HG03521 (cell line): Measurements from ENCODE around the gene FAP.

Source experiments
- ATAC-seq: cut with Tn5 transposase; IDR thresholded peaks from one replicate; pipeline ENCODE4 v1.9.1; 2021; ENCODE audit warnings: mild to moderate bottlenecking, moderate library complexity; ENCODE audit not compliant: unreplicated experiment

FAP gene

GRCh38 chr2:162188451-162188850, 54.8 kb downstream of the FAP start:
- ATAC-seq = no peak

DNA sequence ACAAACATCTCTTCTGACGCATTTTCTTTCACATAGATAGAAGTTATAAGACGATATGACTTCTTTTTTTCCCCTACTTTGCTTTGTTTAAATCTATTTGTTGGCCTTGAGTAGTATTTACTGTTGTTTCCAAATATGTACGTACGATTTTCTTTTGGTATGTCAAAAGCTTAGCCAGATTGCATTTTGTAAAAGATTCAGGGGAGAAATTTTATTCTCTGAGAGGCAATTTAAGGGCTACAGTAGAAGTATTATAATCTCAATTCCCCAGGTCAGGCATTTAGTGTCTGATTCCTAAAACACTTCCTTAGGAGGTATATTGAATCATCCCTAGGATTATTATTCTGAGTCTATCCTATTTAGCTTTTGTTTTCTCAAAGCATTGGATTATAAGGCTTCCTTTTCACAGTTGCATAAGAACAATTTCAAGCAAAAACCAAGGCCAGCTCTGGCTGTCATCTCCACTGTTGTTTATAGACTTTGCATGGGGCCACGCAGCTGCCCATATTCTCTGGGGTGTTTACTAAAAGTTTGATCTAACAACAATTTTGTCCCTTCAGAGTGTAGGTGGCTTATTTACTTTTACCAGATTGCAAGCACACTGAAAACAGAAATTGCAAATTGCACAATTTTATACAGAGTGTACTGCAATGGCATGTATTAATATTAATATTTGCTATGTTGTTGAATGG, 57.6 kb downstream of the FAP start:
- ATAC-seq = no peak

- ATAC-seq = no peak
Observed at GRCh38 chr2:162184821-162185450, 58.3 kb downstream of the FAP start.

DNA sequence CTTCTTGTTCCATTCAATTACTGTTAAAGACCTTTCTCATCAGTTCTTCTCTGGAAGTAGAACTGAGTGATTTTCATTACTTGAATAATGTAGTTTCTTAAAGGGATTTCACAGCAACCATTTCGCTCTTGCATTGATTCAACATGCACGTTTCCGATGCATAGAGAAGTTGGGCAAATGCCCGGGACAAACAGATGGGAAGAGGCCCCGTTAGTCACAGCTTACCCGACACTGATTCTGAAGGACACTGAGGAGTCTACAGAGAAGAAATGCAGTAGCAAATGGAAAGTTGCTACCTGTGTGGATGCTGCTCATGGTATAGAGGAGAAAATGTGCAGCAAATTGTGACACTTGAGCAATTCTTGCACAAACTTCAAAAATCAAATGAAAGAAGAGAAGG, 58.9 kb downstream of the FAP start:
- no peak for ATAC-seq

- no peak for ATAC-seq
Observed at GRCh38 chr2:162182395-162182794, 60.9 kb downstream of the FAP start.

GRCh38 chr2:162177301-162177700, 65.9 kb downstream of the FAP start:
- no peak for ATAC-seq

- ATAC-seq = no peak
Observed at GRCh38 chr2:162175714-162176113, 67.5 kb downstream of the FAP start.

DNA sequence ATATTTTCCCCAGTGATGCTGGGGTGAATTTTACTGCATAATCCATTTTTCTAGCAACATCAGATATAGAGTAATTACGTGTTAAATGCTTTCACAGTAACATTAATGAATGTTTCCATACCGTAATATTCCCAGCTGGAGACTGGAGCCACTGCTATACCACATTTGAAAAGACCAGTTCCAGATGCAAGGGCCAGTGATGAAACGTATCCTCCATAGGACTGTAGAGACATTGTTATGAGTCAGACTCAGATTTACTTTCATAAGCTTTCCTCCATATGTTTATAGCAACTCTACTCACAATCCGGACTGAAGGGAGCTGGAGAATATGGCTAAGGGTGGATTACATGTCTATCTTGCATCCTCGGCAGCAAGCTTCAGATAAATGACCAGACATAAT, 68.5 kb downstream of the FAP start:
- ATAC-seq = no peak

DNA sequence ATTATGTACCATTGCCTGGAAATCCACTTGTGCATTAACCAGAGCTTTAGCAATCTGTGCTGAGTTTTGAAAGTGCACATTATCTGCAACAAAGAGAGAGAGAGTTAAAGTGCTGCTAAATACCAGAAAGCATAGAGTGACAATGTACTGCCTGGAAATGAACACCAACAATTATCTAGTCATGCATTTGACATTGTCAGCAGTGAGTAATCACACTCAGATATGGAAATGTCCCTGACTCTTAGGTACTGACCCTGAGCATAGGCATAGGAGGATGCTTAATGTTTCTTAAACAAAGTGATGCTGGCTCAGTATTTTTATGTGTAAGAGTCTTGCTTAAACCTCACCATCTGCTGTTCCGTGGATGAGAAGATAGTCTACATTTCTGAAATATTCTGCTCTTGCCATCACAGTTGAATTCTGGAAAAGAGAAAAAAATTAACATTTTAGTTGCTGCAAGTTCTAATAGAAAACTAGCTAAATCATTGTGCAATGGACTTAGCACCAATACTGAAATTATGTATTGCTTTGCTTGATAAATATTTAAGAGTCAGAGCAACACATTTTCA, 70.4 kb downstream of the FAP start:
- ATAC-seq = no peak

- no peak for ATAC-seq
Observed at GRCh38 chr2:162166745-162167144, 76.5 kb downstream of the FAP start.

- ATAC-seq = no peak
Observed at GRCh38 chr2:162166174-162166573, 77.1 kb downstream of the FAP start.

GRCh38 chr2:162164802-162165201, 78.4 kb downstream of the FAP start:
- ATAC-seq = no peak

GRCh38 chr2:162159446-162159845, 83.8 kb downstream of the FAP start:
- ATAC-seq = no peak

GRCh38 chr2:162156149-162156548, 87.1 kb downstream of the FAP start:
- ATAC-seq = no peak

DNA sequence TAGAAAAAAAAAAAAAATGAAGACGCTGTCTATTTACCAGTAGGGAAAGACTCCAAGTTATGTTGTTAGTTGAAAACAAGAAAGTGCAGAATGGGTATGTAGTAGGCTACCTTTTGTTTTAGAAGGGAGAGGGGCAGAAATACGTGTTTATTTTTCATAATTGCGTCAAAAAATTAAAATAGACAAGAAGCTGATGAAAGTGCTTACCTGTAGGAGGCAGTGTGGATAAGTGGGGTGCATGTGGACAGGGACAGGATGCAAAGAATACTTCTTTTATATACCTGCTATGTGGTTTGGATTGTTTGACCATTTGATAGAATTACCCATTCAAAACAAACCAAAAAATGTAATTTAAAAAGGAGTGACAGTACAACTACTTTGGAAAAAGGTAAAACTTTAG, 88.2 kb downstream of the FAP start:
- ATAC-seq = no peak

DNA sequence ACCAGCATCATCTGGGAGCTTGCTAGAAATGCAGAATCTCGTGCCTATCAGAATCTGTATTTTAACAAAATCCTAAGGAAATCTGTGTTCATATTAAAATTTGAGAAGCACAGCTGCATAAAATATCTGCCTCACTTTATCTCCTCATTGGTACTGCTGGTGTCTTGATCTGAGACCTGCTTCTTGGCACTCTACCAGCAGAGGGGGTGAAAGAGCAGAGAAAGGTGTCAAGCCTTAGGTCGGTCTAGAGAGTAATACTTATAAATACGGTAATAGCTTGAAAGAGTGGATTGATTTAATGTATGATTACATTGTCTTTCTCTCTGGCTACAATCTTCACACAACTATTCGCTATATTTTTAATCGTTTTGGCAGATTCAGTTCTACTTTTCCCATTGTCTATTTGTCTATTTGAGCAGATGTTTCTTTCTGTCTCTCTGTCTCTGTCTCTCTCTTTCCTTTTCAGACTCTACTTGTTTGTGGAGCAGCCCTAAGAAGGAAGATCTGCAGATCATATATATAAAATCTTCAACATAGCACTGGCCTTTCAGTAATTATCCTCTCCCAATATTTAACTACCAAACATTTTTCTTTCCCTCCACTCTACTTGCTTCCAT, 89.5 kb downstream of the FAP start:
- ATAC-seq = peak; percentile 99

DNA sequence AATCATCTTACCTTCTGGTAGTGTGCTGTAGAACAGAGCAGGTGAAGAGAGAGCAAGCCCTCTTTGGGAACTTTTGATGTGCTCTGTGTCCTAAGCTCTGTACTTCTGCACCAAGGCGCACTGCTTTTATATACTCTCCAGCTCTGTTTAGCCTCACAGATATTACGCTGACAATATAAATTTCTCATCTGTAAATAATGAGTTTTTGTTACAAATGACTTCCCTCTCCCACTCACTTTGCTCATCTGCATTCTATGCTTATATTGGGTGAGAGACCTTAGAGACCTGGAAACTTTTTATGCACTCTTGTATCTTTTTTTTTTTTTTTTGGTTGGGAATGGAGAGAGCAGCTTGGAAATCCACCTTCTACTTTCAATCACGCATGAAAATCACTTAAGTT, 91.1 kb downstream of the FAP start, which contains the start of gene GCG:
TSS of gene GCG (minus strand) at position 101 of the 400 bp plus-strand sequence. CDS start 3,069 bp downstream, outside the sequence.
- no peak for ATAC-seq

DNA sequence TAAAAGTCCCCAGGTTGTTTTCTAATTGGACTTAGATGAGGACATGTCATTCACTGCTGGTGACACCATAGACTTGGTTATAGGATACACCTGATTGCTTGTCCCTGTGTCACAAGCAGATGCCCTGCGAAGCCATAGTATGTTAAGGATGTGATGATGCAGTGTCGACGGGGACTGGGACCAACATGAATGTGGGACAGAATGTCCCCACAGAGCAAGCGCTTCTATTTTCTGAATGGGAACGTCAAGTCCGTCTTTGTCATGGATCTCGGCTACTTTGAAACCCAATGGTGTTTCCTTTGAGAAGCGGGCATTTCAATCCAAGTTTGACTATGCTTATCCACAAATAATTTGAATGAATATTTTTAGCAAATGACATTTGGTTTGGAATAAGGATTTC, 93.3 kb downstream of the FAP start:
- no peak for ATAC-seq

- no peak for ATAC-seq
Observed at GRCh38 chr2:162149466-162149865, 93.8 kb downstream of the FAP start.

GRCh38 chr2:162148956-162149355, 94.3 kb downstream of the FAP start:
- no peak for ATAC-seq

GRCh38 chr2:162143969-162144368, 99.3 kb downstream of the FAP start:
- no peak for ATAC-seq

DNA sequence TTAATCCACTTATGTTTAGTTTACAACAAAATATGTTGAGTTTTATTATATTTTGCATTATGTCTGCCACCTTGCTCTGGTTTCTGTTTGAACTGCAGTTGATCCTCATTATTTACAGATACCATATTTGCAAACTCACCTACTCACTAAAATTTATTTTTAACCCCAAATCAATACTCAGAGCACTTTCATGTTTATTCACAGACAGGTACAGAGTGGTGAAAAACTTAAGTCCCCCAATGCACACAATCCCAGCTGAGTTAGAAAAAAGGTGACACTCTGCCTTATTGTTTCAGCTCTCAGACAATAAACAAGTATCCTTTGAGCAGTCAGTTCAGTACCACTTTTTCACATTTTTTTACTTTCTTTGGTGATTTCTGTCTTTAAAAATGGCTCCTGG, 104.9 kb downstream of the FAP start:
- ATAC-seq = no peak
